ENCODE results near the gene RAD51B.

DNA sequence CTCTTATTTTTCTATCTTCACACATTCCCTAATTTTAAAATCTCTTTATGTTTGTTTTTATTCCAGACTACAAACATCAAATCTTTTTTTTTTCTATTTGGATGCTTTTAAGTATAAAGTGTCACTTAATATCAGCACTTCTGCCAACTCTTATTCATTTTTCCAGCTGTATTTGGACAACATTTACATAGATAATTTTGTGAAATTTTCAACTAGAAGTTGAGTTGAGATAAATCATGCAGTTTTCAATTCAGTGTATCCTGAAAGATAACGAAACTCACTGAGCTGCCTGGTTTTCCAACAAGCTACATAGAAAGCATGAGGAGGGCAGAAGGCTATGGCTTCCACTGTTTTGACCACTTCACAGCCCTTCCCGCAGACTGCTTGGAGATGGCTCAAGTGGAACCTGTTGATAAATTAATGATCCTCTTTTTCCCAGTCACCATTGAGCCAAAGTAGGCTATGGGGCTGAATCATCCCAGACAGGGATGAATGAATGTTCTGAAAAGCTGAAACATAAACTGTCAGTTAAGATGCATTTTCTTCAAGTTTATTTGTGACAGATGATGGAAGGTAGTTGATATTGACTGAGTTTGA is 213.9 kb downstream of the RAD51B start:
- TF ChIP-seq ZNF274 (IDR thresholded peaks at IDR 0.05; ENCODE audit: low read depth, low read length) (no peak), YY1 (IDR thresholded peaks at IDR 0.05; ENCODE audit: insufficient read depth, insufficient read length) (no peak)
